MM.1S (cell line): ENCODE results near the gene NCAPH2.

ENCODE experiments used
- DNase-seq: peaks from one replicate; pipeline ENCODE4 v3.0.0-alpha.2; 2015
- H2AFZ ChIP-seq: fragments of 300-600 bp; sonication (generic); 2 replicates; pipeline ENCODE4 v1.6.0; 2016; ENCODE audit warnings: antibody characterized with exemption, low read length
- H3F3A ChIP-seq: fragments of 300-600 bp; sonication (generic); 2 replicates; pipeline ENCODE4 v1.6.1; 2016; ENCODE audit warnings: mild to moderate bottlenecking, antibody characterized with exemption, low read length, moderate library complexity, mixed read lengths; ENCODE audit not compliant: insufficient read depth
- H3K27ac ChIP-seq: fragments of 300-600 bp; sonication (generic); 2 replicates; pipeline ENCODE4 v1.5.1; 2016; ENCODE audit warnings: mild to moderate bottlenecking, low read length
- H3K27me3 ChIP-seq: fragments of 300-600 bp; sonication (generic); replicated peaks from 2 replicates; pipeline ENCODE4 v1.6.0; 2016; ENCODE audit warnings: low read length; ENCODE audit not compliant: insufficient read depth
- H3K36me3 ChIP-seq: fragments of 300-600 bp; sonication (generic); replicated peaks from 2 replicates; pipeline ENCODE4 v1.6.1; 2016; ENCODE audit warnings: mild to moderate bottlenecking, low read length, mixed read lengths; ENCODE audit not compliant: insufficient read depth
- H3K4me1 ChIP-seq: fragments of 300-600 bp; sonication (generic); 2 replicates; pipeline ENCODE4 v1.6.1; 2016; ENCODE audit warnings: low read length, mixed read lengths
- H3K4me2 ChIP-seq: fragments of 300-600 bp; sonication (generic); 2 replicates; pipeline ENCODE4 v1.6.0; 2016; ENCODE audit warnings: low read depth, low read length
- H3K4me3 ChIP-seq: fragments of 300-600 bp; sonication (generic); 2 replicates; pipeline ENCODE4 v1.5.1; 2016; ENCODE audit warnings: low read length, mixed read lengths
- H3K79me2 ChIP-seq: fragments of 300-600 bp; sonication (generic); 2 replicates; pipeline ENCODE4 v1.6.1; 2016; ENCODE audit warnings: mixed run types, low read length, mixed read lengths
- H3K9ac ChIP-seq: fragments of 300-600 bp; sonication (generic); 2 replicates; pipeline ENCODE4 v1.6.1; 2016; ENCODE audit warnings: low read length, mixed read lengths
- H3K9me2 ChIP-seq: fragments of 300-600 bp; sonication (generic); replicated peaks from 2 replicates; pipeline ENCODE4 v1.6.1; 2016; ENCODE audit warnings: mild to moderate bottlenecking, low read length, mixed read lengths; ENCODE audit not compliant: insufficient read depth
- H3K9me3 ChIP-seq: fragments of 300-600 bp; sonication (generic); replicated peaks from 2 replicates; pipeline ENCODE4 v1.6.1; 2016; ENCODE audit warnings: mild to moderate bottlenecking, low read length, mixed read lengths; ENCODE audit not compliant: insufficient read depth
- H4K20me1 ChIP-seq: fragments of 300-600 bp; sonication (generic); 2 replicates; pipeline ENCODE4 v1.6.1; 2016; ENCODE audit warnings: mild to moderate bottlenecking, low read length, moderate library complexity, mixed read lengths; ENCODE audit not compliant: insufficient read depth
- EZH2 ChIP-seq: fragments of 300-600 bp; sonication (generic); optimal IDR thresholded peaks from 2 replicates; pipeline ENCODE3; 2017; ENCODE audit warnings: low read depth, mild to moderate bottlenecking, antibody characterized with exemption, low read length, mixed read lengths
- EZH2phosphoT487 ChIP-seq: fragments of 300-600 bp; sonication (generic); IDR thresholded peaks from 2 replicates; pipeline ENCODE4 v1.6.1; 2018; ENCODE audit warnings: antibody characterized with exemption, low read length
- TF ChIP-seq, protein P1 (sequence below): fragments of 300-600 bp; sonication (generic); IDR thresholded peaks from 2 replicates; pipeline ENCODE4 v1.5.1; 2016; ENCODE audit warnings: antibody characterized with exemption, low read length, mixed read lengths

Gene NCAPH2

DNA sequence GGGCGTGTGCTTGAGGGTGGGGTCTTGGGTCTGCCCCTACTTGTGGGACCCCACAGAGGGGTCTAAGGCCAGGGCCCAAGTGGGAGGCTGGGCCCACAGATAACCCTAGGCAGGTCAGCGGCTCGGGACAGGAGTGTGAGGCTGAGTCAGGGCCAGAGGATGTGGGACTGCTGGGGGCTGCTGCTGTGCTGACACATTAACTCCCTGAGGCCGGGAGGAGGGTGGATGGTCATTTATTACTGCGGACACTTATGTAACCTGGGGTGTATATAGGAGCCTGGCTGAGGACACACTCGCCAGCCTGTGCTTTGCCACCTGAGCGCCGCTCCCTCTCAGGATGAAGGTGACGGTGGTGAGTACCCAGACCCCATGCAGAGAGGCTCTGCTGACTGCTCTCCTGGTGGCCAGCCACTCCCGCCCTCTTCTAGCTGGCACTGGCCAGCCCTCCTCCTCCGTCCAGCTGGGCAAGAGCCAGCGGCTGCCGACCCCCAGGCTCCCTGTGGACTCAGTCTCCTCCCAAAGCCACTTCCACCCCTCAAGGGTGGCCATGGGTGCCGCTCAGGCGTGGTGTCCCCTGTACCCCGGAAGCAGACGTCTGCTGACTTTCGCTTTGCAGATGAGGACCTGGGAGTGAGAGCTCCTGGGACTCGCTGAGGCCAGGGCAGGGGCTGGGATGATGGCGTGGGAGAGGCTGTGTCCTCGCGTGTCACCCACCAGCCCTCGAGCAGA is 21.3 kb upstream of the NCAPH2 start, which contains the start of gene MIOX:
TSS of gene MIOX (plus strand) at position 299 of the 729 bp plus-strand sequence. CDS start at position 338, 39 bp downstream.
- H3K9me2 ChIP-seq = no peaks in the 10 kb centered on the region
- H3K4me1 ChIP-seq = no peaks in the 10 kb centered on the region
- no peaks in the 10 kb centered on the region for H3K9me3 ChIP-seq
- no peaks in the 10 kb centered on the region for H3K27me3 ChIP-seq
- no peaks in the 10 kb centered on the region for H4K20me1 ChIP-seq
- H3K79me2 ChIP-seq = no peaks in the 10 kb centered on the region
- H3K27ac ChIP-seq = no peak within 1 kb of the TSS
- DNase-seq = no peak
- H3F3A ChIP-seq = no peaks in the 10 kb centered on the region
- H2AFZ ChIP-seq = no peak within 1 kb of the TSS
- no peak for TF ChIP-seq EZH2phosphoT487
- TF ChIP-seq EZH2 = no peak
- no peak within 1 kb of the TSS for H3K9ac ChIP-seq
- H3K4me3 ChIP-seq = no peak within 1 kb of the TSS
- H3K36me3 ChIP-seq = no peaks in the 10 kb centered on the region
- H3K4me2 ChIP-seq = 0 out of 2 replicates have a peak within 1 kb of the TSS, but pooled peaks have one; percentile 0

DNA sequence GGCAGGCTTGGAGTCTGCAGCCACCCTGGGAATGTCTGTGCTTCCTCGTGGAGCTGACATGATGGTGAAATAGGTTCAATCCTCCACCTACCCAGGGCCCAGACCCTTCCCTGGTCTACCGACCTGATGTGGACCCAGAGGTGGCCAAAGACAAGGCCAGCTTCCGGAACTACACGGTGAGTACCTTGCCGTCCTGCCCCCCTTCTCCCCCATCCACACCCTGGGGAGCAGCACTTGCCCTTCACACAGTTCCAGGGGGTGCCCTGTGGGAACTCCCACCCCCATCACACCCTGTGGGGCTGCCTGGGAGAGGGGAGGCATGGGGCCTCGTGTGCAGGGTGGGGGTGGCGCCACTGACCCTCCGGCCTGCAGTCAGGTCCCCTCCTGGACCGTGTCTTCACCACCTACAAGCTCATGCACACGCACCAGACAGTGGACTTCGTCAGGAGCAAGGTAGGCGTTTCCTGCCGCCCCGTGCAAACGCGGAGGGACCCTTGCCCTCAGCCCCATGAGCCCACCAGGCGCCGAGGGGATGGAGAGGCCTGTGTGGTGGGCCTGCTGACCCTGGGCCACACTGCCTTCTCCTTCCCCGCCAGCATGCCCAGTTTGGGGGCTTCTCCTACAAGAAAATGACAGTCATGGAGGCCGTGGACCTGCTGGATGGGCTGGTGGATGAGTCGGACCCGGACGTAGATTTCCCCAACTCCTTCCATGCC is 20.6 kb upstream of the NCAPH2 start:
- no peaks in the 10 kb centered on the region for H3K27me3 ChIP-seq
- DNase-seq = no peak
- H3K9ac ChIP-seq = no peak overlapping the region
- no peaks in the 10 kb centered on the region for H3K4me1 ChIP-seq
- no peaks in the 10 kb centered on the region for H3F3A ChIP-seq
- TF ChIP-seq EZH2 (no peak), EZH2phosphoT487 (no peak)
- TF ChIP-seq, protein P1, sequence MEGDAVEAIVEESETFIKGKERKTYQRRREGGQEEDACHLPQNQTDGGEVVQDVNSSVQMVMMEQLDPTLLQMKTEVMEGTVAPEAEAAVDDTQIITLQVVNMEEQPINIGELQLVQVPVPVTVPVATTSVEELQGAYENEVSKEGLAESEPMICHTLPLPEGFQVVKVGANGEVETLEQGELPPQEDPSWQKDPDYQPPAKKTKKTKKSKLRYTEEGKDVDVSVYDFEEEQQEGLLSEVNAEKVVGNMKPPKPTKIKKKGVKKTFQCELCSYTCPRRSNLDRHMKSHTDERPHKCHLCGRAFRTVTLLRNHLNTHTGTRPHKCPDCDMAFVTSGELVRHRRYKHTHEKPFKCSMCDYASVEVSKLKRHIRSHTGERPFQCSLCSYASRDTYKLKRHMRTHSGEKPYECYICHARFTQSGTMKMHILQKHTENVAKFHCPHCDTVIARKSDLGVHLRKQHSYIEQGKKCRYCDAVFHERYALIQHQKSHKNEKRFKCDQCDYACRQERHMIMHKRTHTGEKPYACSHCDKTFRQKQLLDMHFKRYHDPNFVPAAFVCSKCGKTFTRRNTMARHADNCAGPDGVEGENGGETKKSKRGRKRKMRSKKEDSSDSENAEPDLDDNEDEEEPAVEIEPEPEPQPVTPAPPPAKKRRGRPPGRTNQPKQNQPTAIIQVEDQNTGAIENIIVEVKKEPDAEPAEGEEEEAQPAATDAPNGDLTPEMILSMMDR = no peak
- no peaks in the 10 kb centered on the region for H3K79me2 ChIP-seq
- no peak overlapping the region for H3K27ac ChIP-seq
- H3K4me2 ChIP-seq = 0 out of 2 replicates have a peak overlapping the region, but pooled peaks have one; percentile 0
- H3K9me2 ChIP-seq = no peaks in the 10 kb centered on the region
- no peaks in the 10 kb centered on the region for H4K20me1 ChIP-seq
- H3K4me3 ChIP-seq = no peak overlapping the region
- no peak overlapping the region for H2AFZ ChIP-seq
- no peaks in the 10 kb centered on the region for H3K36me3 ChIP-seq
- H3K9me3 ChIP-seq = no peaks in the 10 kb centered on the region

DNA sequence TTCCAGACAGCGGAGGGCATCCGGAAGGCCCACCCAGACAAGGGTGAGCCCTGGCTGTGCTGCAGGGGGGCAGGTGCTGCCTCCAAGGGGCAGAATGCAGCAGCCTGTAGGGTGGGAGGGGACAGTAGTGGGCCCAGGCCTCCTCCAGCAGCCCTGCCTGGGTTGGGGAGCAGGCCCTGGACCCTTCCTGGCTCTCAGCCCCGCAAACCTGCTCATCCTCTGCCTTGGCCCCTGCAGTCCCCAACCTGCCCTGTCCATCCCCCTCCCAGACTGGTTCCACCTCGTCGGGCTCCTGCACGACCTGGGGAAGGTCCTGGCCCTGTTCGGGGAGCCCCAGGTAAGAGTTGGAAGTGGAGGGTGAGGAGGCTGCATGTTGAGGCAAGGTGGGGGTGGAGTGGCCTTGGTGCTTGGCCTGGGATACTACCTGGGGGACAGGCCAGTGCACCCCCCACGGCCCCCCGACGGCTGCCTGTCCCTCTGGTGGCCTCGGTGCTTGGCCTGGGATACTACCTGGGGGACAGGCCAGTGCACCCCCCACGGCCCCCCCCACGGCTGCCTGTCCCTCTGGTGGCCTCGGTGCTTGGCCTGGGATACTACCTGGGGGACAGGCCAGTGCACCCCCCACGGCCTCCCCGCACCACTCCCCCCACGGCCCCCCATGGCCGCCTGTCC is 19.9 kb upstream of the NCAPH2 start:
- TF ChIP-seq, protein P1 = no peak
- no peak for TF ChIP-seq EZH2
- no peaks in the 10 kb centered on the region for H3K9me2 ChIP-seq

More for the DNA sequence above, 19.9 kb upstream of the NCAPH2 start:
- no peak for DNase-seq
- Histone ChIP-seq H3K4me2 (no peak overlapping the region), H4K20me1 (no peaks in the 10 kb centered on the region), H3K36me3 (no peaks in the 10 kb centered on the region), H3K27me3 (no peaks in the 10 kb centered on the region), H3K9me3 (no peaks in the 10 kb centered on the region), H3K4me1 (no peaks in the 10 kb centered on the region), H2AFZ (no peak overlapping the region), H3K9ac (no peak overlapping the region), H3K27ac (no peak overlapping the region), H3F3A (no peaks in the 10 kb centered on the region), H3K4me3 (no peak overlapping the region), H3K79me2 (no peaks in the 10 kb centered on the region)
